Stimulated activated CD4-positive, alpha-beta T cell treated with anti-CD3 and anti-CD28 coated beads, Interleukin-1b, Interleukin-23, amount 100 ng/mL, for 24 hours (primary cell): ENCODE results near the gene DOK6.

ENCODE experiments used
- DNase-seq, 4 experiments: peaks; one replicate each; pipeline ENCODE4 v3.0.0-alpha.2; 2020; ENCODE audit warnings: low read depth in 4 of 4, low spot score in 1 of 4

DOK6 gene

GRCh38 chr18:69734536-69734935 lies 333.8 kb downstream of the DOK6 start:
- no peak for DNase-seq

GRCh38 chr18:69736730-69737129 lies 336.0 kb downstream of the DOK6 start:
- no peak for DNase-seq

GRCh38 chr18:69737851-69738250 lies 337.2 kb downstream of the DOK6 start:
- no peak for DNase-seq

- no peak for DNase-seq
These were observed 346.7 kb downstream of the DOK6 start for GRCh38 chr18:69747388-69747787.

GRCh38 chr18:69752737-69753380 lies 352.2 kb downstream of the DOK6 start:
- no peak for DNase-seq

GRCh38 chr18:69754108-69754507 lies 353.4 kb downstream of the DOK6 start:
- DNase-seq, result no peak

GRCh38 chr18:69755041-69755440 lies 354.4 kb downstream of the DOK6 start:
- DNase-seq, result no peak

GRCh38 chr18:69755856-69756496 lies 355.3 kb downstream of the DOK6 start:
- DNase-seq, result no peak

GRCh38 chr18:69757733-69758132 lies 357.0 kb downstream of the DOK6 start:
- no peak for DNase-seq

GRCh38 chr18:69758458-69758857 lies 357.8 kb downstream of the DOK6 start:
- no peak for DNase-seq

- no peak for DNase-seq
These were observed 358.4 kb downstream of the DOK6 start for GRCh38 chr18:69759046-69759445.

- DNase-seq, result no peak
These were observed 362.3 kb downstream of the DOK6 start for GRCh38 chr18:69763002-69763401.

- no peak for DNase-seq
These were observed 363.1 kb downstream of the DOK6 start for GRCh38 chr18:69763821-69764220.

- no peak for DNase-seq
These were observed 369.6 kb downstream of the DOK6 start for GRCh38 chr18:69770238-69770637.

- DNase-seq, result no peak
These were observed 374.1 kb downstream of the DOK6 start for GRCh38 chr18:69774831-69775230.

- DNase-seq, result no peak
These were observed 376.6 kb downstream of the DOK6 start for GRCh38 chr18:69777248-69777647.

- DNase-seq, result no peak
These were observed 378.0 kb downstream of the DOK6 start for GRCh38 chr18:69778680-69779079.

GRCh38 chr18:69780851-69781250 lies 380.2 kb downstream of the DOK6 start:
- DNase-seq, result no peak

- DNase-seq, result no peak
These were observed 384.1 kb downstream of the DOK6 start for GRCh38 chr18:69784815-69785214.

GRCh38 chr18:69785466-69785865 lies 384.8 kb downstream of the DOK6 start:
- DNase-seq, result no peak

- DNase-seq, result no peak
These were observed 385.7 kb downstream of the DOK6 start for GRCh38 chr18:69786427-69786826.

GRCh38 chr18:69787825-69788547 lies 387.3 kb downstream of the DOK6 start:
- no peak for DNase-seq
